Stomach (tissue), 4 donors: ENCODE results near the gene WDR18.

Source experiments
- CTCF ChIP-seq, 7 experiments: fragments of 450-650 bp in 4 of 7; fragments of 200-600 bp in 3 of 7; sonication (generic) in 3 of 7; IDR thresholded peaks; one replicate each; pipeline ENCODE4 v1.5.1; 2016 to 2019; ENCODE audit warnings: antibody characterized with exemption in 7 of 7, control low read depth in 2 of 7, mild to moderate bottlenecking in 1 of 7
- POLR2A ChIP-seq, 4 donors: fragments of 450-650 bp; IDR thresholded peaks; one replicate each; pipeline ENCODE4 v1.6.1; 2016; ENCODE audit warnings: antibody characterized with exemption in 4 of 4, control low read depth in 2 of 4, mild to moderate bottlenecking in 1 of 4, moderate library complexity in 1 of 4
- POLR2AphosphoS5 ChIP-seq, 3 donors: sonication (generic); formaldehyde crosslinking; IDR thresholded peaks; one replicate each; pipeline ENCODE4 v1.6.1; 2016; ENCODE audit warnings: antibody characterized with exemption in 3 of 3

- TF ChIP-seq CTCF (IDR thresholded peaks at IDR 0.05) (no peak), POLR2A (IDR thresholded peaks at IDR 0.05) (no peak), POLR2AphosphoS5 (IDR thresholded peaks at IDR 0.05) (no peak)
Observed at GRCh38 chr19:961866-962620, 22.1 kb upstream of the WDR18 start.
